Stimulated activated CD4-positive, alpha-beta T cell treated with anti-CD3 and anti-CD28 coated beads, Interleukin-1b, Interleukin-23, amount 100 ng/mL, for 4 hours (primary cell): Measurements from ENCODE around the gene FXR1.

Source experiments
- DNase-seq, 2 donors: peaks; one replicate each; pipeline ENCODE4 v3.0.0-alpha.2; 2020; ENCODE audit warnings: low read depth in 2 of 2

Gene FXR1

DNA sequence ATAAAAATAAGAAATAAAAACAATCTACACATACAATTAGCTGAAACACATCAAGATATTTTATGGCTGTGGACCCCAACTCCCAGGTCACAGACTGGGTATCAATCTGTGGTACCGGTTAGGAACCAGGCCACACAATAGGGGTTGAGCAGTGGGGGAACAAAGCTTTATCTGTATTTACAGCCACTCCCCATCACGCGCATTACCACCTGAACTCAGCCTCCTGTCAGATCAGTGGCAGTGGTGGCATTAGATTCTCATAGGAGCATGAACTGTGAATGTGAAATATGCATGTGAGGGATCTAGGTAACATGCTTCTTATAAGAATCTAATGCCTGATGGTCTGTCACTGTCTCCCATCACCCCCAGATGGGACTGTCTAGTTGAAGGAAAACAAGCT, 94.8 kb downstream of the FXR1 start:
- DNase-seq, result no peak

DNA sequence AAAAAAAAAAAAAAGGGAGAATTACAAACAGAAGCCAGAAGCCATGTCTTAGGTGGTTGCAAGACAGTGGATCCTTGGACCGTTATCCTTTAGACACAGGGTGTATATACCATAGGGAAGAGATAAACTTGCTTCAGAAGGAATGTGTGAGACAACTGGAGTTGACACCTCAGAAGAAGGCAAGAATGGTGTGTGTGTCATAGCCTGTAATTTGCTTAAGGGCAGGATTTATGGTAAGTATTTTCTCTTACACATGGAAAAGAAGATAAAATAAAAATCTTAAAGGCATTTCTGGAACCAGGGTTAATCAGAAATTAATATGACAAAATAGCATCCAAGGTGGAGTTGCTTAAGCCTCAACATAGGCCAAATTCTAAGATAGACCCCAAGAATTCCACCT, 96.3 kb downstream of the FXR1 start:
- DNase-seq, result no peak

DNA sequence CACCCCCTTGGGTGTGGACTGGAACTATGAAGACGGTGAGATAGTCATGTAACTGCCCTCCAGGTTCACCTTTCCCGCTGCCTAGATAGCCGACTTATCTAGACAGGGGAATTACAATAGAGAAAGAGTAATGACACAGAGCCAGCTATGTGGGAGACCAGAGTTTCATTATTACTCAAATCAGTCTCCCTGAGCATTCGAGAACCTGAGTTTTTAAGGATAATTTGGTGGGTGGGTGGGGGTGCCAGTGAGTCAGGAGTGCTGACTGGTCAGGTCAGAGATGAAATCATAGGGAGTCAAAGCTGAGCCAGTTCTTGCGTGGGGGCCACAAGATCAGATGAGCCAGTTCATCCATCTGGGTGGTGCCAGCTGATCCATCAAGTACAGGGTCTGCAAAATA, 96.8 kb downstream of the FXR1 start:
- DNase-seq, result no peak

DNA sequence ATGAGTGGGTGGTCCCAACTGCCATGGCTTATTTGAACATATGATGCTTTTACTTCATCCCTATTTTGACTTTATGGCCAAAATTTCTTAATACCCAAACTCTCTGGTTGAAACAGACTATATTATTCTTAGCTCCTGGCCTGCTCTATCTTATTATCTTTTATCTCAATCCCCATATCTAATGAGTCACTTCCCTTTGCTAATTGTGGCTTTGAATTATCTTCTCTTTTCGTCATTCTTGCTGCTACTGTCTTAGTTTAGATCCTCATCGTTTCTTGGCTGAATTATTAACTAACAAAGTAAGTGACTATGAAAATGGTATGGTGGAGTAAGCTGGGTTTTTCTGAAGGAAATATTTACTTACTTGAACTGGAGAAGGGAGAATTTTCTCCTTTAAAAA, 105.2 kb downstream of the FXR1 start:
- DNase-seq, result no peak

DNA sequence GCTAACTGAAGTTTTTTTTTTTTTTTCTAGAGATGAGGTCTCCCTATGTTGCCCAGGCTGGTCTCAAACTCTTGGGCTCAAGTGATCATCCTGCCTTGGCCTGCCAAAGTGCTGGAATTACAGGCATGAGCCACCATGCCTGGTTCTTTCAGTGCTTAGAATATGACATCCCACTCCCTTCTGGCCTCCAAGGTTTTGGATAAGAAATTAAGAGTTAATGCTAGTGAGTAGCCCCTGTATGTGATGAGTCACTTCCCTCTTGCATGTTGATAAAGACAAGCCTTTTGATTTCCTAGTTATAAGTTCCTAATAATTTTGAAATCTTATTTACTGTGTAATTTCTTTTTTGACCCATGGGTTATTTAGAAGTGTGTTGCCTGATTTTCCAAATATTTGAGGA, 112.7 kb downstream of the FXR1 start:
- no peak for DNase-seq

DNA sequence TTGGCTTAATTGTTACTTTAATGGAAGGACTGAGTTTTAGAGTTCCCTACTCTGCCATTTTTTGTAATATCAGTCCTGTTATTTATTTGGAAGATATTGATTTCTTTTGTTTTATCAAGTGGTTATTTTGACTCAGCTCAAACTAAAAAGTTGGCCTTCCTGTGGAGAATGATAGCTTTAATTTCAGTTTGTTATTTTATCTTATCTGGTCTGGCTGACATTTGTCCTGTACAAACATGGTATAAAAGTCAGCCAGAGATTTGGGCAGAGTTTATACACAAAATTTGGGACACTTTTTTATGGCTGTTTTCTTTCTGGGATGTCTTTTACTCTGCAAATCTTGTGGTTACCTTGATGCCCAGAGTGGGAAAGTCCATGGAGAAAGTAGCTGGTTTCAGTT, 118.5 kb downstream of the FXR1 start:
- no peak for DNase-seq
